HG02885 (cell line): ENCODE data around the gene POLR2H.

ENCODE experiments used
- ATAC-seq: cut with Tn5 transposase; IDR thresholded peaks from one replicate; pipeline ENCODE4 v1.9.1; 2021; ENCODE audit warnings: mild to moderate bottlenecking; ENCODE audit not compliant: unreplicated experiment, poor library complexity

POLR2H gene

DNA sequence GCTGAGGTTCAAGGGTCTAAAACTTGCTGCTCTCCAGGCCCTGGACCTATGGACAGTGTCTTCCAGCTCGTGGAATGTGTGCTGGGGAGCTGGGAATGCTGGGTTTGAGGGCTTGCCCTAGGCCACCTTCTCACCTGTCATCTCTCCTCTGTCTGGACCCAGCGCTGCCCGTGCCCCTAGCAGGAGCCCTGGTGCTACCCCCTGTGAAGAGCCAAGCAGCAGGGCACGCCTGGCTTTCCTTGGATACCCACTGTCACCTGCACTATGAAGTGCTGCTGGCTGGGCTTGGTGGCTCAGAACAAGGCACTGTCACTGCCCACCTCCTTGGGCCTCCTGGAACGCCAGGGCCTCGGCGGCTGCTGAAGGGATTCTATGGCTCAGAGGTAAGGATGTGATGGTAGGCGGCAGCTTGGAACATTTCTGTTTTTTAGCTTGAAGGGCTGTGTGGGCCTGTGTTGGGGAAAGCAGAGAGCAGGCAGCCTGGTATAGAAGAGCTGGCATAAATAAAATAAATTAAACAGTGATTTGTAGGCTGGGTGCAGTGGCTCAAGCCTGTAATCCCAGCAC, 23.4 kb downstream of the POLR2H start:
- ATAC-seq, result no peak

DNA sequence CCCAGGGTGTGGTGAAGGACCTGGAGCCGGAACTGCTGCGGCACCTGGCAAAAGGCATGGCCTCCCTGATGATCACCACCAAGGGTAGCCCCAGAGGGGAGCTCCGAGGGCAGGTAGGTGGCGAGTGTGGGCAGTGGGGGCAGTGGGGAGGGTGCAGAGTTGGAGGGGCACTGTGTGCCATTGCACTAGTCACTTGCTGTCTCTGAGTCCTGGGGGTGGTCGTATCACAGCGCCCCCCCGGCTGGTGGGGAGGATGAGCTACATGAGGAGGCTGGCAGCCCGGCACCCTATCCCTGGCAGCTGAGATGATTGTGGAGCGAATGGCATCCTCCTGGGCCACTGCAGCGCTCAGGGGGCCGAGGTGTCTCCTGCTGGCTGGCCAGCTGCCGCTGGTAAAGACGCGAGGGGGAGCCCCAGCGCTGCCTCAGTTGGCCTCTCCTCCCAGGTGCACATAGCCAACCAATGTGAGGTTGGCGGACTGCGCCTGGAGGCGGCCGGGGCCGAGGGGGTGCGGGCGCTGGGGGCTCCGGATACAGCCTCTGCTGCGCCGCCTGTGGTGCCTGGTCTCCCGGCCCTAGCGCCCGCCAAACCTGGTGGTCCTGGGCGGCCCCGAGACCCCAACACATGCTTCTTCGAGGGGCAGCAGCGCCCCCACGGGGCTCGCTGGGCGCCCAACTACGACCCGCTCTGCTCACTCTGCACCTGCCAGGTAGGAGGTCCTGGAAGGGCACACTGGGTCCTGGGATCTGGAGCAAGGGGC, 24.7 kb downstream of the POLR2H start:
- ATAC-seq, result no peak

DNA sequence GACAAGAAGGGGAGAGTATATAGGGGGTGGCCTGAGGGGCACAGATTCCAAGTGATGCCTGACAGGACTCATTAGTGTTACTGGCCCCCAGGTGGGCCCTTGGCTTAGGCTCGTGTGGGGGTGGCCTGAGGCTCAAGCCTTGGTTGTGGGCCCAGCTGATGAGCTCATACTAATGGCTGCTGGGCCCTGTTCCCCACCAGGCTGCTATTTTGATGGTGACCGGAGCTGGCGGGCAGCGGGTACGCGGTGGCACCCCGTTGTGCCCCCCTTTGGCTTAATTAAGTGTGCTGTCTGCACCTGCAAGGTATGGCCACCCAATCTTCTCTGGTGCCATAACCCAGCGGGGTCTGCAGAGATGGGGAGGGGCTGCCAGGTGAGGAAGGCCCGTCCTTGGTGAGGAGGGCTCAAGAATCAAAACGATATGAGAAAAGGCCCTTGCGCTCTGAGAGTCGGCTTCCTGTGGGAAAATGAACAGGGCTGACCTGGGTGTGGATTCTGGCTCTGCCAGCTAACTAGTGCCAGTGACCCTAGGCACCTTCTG, 25.7 kb downstream of the POLR2H start:
- ATAC-seq, result no peak

DNA sequence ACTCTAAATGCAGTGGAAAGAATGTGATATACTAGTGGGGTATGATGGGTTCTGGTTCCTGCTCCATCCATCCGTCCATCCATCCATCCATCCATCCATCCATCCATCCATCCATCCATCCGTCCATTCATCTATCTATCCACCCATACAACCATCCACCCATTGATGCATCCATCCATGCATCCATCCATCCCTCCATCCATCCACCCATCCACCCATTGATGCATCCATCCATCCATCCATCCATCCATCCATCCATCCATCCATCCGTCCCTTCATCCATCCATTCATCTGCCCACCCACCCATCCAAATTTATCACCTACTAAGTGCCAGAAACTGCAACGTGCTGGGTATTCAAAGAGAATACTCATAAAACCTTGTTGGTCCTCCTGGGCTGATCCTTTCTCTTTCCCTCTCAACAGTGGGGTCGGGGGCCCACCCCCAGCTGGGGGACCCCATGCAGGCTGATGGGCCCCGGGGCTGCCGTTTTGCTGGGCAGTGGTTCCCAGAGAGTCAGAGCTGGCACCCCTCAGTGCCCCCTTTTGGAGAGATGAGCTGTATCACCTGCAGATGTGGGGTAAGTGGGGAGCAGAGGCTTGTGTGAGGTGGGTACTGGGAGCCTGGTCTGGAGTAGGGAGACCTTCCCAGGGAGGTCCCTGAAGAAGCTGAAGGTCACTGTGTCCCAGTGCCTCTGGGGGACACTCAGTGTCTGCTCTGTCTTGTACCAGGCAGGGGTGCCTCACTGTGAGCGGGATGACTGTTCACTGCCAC, 26.8 kb downstream of the POLR2H start:
- ATAC-seq, result no peak

DNA sequence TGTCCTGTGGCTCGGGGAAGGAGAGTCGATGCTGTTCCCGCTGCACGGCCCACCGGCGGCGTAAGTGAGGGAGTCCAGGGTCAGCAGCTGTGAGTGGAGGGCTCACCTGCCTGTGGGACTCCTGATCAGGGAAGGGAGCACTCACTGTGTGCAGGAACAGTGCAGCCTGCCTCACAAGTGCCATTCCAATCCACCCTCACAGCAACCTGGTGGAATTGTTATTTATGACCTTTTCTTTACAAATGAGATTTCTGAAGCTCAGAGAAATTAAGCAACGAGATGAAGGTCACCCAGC, 27.4 kb downstream of the POLR2H start:
- ATAC-seq, result no peak

DNA sequence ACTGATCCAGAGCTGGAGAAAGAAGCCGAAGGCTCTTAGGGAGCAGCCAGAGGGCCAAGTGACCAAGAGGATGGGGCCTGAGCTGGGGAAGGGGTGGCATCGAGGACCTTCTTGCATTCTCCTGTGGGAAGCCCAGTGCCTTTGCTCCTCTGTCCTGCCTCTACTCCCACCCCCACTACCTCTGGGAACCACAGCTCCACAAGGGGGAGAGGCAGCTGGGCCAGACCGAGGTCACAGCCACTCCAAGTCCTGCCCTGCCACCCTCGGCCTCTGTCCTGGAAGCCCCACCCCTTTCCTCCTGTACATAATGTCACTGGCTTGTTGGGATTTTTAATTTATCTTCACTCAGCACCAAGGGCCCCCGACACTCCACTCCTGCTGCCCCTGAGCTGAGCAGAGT, 27.9 kb downstream of the POLR2H start:
- no peak for ATAC-seq

DNA sequence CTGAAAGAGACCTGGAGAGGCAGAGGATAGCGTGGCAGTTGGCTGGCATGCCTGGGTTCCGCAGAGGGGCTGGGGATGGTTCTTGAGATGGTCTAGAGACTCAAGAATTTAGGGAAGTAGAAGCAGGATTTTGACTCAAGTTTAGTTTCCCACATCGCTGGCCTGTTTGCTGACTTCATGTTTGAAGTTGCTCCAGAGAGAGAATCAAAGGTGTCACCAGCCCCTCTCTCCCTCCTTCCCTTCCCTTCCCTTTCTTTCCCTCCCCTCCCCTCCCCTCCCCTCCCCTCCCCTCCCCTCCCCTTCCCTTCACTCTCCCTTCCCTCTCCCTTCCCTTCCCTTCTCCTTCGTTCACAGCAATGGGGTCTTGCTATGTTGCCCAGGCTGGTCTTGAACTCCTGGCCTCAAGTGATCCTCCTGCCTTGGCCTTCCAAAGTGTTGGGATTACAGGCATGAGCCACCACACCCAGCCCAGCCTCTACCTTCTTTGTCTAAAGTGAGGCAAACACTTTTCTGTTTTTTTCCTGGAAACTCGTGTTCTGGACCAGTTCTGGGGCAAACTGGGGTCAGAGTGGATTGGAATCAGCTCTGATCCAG, 28.5 kb downstream of the POLR2H start:
- no peak for ATAC-seq

DNA sequence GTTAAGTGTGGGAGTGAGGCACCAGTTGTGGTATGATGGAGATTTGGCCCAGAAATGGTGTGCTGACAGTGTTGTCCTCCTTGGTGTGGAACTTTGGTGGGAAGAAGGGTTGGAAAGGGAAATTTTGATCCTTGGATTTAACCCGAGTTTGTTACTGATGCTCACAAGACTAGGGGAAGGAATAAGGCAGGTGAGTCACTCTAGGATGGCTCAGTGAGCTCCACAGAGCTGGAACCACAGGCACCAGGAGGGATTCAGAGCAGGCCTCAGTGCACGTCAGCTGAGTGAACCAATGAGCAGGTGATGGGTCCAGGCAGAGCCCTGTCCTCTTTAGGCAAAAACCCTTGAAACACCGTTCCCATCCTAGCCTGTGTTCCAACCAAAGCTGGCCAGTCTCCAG, 29.8 kb downstream of the POLR2H start:
- no peak for ATAC-seq

DNA sequence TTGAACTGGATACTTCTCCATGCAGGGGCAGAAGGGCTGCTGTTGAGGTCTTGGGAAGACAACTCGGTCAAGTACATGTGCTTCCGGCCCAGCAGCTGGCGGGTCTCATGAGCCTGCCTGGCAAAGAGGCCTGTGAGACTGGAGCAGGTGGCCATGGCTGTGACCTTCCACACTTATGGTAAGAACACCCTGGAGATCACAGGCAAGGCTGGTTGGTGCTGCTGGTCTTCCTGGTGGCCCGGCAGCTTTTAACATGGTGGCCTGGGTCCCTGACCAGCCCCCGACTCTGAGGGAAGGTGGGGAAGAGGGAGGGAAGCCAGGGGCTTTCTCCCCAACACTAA, 33.8 kb downstream of the POLR2H start:
- ATAC-seq, result no peak

DNA sequence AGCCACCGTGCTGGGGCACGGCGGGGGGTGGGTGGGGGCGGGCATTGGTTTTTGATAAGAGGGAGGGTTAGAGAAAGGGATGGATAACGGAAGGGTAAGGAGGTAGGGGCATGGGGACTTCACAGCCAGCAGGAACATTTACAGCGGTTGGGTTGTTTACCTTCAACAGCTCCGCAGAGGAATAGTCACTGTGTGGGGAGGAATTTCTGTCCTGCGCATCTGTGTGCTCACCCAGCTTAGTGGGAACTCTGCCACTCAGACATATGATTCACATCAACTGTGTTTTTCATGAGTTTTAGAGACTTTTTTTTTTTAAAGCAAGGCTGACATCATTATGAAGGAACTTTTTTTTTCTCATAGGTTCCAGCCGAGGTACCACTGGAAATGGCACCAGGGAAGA, 37.9 kb downstream of the POLR2H start:
- no peak for ATAC-seq

DNA sequence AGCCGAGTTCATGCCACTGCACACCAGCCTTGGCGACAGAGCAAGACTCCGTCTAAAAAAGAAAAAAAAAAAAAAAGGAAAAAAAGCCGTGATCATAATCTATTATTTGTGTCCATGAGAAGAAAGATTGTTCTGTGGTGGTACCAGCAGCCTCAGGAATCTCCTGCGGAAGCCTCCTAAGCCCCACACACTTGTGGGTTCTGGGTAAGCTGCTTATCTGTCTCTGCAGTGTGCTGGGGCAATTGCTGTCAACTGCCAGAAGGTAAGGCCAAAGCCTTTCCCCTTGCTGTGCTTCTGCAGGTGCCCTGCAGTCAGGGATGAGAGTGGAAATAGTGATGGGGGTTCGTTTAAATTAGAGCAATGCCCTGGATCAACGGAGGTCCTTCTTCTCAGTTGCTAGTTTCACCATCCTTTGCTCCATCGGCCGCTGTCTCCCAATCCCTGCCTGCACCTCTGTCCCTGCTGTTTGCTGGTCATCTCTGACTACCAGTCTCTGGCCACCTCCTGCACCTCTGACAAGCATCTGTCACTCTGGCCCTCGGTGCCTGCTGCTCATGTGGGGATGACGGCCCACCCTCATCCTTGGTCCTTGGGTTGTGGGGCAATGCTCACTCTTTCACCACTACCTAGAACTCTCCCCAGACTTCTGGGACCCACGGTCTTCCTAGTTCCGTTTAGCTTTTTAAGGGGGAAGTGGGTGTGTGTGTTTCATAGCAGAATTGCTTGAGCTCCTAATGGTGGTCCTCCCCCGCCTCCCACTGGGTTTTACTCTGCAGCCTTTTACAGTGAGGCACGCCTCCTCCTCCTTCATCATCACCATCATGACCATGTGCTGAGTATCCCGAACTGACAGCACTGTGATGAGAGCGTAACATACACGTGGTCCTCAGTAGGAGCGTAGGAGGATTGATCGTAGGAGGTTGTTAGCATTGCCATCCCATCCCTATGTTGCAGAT, 43.8 kb downstream of the POLR2H start:
- no peak for ATAC-seq

DNA sequence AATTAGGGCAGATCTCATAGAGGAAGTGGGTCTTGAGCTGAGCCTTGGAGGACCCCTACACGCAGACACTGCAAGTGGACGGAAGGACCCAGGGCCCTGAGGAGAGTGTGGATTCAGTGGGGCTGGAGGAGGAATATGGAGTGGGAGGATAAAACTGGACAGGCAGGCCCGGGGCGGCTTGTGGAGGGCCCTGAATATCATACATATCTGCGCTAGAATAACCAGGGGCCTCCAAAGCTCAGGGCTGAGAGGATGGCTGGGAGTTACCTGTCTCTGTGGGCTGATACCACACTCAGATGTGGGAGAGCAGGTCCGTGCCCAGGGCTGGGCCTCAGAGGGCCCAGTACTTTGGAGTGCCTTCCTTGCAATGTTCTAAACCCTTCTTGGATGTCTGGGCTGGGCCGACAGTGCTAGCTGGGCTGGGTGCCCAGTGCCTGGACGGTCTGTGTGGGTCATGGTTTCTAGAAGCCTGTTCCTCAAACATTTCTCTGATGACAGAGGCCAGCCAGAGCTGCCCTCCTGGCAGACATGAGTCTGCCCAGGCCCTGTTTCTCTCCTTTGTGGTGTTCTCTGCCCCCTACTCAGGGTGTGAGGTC, 47.9 kb downstream of the POLR2H start:
- ATAC-seq, result no peak

DNA sequence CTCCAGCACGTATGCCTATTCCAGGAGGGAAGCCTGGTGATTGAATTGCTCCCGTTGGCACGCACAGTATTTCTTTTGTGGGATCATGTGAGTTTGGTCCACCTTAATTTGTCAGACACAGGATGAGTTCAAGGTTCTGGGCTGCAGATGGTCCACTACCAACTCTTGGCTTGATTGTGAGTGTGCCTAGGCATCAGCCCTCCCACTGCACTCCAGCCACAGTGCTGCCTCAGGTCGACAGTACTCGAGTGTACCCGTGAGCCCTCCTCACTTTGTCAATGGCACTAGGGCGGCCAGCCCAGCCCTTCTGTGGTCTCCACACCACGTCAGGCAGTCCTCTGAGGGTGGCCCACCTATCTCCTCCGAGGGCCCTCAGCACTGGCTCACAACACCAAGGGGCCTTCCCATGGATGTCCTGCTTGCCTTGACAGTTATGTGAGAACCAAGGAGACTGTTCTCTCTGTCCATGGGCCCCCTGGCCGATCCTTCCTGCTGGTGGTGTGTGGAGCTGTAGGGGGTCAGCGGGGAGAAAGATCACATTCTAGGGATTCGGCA, 48.5 kb downstream of the POLR2H start:
- ATAC-seq, result no peak

DNA sequence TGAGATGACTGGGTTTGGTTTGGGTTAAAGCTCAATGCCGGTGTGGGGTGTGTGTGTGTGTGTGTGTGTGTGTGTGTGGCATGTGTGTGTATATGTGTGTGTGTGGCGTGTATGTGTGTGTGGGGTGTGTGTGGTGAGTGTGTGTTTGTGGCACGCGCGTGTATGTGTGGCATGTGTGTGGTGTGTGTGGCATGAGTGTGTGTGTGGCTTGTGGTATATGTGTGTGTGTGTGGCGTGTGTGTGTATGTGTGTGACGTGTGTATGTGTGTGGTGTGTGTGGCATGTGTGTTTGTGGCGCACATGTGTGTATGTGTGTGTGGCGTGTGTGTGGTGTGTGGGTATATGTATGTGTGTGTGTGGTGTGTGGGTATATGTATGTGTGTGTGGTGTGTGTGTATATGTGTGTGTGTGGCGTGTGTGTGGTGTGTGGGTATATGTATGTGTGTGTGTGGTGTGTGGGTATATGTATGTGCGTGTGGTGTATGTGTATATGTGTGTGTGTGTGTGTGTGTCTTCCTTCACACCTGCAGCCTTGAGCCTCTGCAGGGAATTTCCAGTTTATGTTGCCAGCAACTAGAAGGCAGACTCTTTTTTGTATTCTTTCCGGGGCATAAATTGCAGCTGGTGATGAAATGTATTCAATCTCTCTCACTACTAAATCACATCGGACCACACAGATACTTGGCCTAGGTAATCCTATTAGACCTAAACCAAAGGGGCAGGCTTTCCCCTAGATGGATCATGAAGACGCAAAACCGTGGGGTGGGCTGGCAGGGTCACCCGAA, 53.1 kb downstream of the POLR2H start:
- ATAC-seq, result no peak

DNA sequence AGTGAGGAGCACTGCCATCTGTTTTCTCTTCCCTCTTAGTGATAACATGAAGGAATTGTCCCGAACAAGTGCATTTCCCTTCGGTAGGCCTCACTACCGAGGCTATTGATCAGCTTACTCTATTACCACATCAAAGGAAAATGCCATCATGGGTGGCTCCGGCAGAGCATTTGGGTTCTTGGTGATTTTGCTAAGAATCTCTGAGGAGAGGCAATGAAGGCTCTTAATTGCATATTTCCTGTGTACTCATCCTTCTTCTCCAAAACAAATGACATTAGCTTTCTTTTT, 53.6 kb downstream of the POLR2H start:
- no peak for ATAC-seq

DNA sequence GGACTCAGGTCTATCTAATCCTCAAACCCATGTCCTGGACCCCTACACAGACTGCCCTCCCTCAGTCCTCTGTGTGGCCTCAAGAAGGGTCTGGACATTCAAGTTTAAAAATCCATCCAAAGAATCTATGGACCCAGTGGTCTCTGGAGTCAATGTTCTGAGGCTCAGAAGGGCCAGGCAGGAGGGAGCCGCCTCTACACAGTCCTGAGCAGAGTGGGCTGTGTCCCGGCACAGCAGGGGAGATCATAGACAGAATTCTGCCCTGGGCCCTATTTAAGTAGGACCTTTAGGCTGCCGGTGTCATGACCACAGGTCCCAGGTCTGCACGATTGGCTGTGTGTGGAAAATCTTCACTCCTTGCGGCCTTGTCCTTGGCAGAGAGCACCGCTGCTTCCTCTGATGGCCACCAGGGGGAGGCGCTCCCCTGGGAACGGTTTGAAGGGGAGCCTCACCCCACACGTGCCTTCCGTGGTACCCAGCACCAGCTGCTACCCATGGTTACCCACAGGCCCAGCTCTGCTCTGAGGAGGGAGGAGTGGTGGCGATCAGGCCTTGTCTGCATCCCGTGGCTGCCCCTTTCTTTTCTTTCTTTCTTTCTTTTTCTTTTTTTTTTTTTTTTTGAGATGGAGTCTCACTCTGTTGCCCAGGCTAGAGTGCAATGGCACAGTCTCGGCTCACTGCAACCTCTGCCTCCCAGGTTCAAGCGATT, 56.3 kb downstream of the POLR2H start:
- ATAC-seq, result peak; percentile 82
